IMR-90 (cell line): Measurements from ENCODE around the gene TJP3. TPM values are rescaled to one million over a fixed set of nuclear protein-coding genes. Genes with fewer than 3 reads are reported as not detected.

ENCODE experiments used
- ATAC-seq: fragments of 200-7000 bp; cut with Tn5 transposase; 2 replicates; pipeline ENCODE4 v1.9.1; 2020; ENCODE audit warnings: low read depth, mild to moderate bottlenecking, moderate library complexity
- BruUV-seq: library from RNA; stranded (reverse); fragments of 400-500 nt; replicated peaks from 2 replicates; lab custom pipeline; 2021; lab: Mats Ljungman, UMichigan
- CTCF ChIA-PET: fragments of 300-600 bp; formaldehyde crosslinking; extraction: SDS; loops from one replicate; lab custom pipeline; 2021; ENCODE audit warnings: antibody characterized with exemption; lab: Yijun Ruan, JAX
- POLR2A ChIA-PET: fragments of 300-600 bp; sonication (Branson Sonifier 250); formaldehyde crosslinking; loops from one replicate; lab custom pipeline; 2022; ENCODE audit warnings: antibody characterized with exemption; ENCODE audit not compliant: unreplicated experiment; lab: Charles Lee
- DNase-seq: peaks from one replicate; pipeline ENCODE4 v3.0.0; 2013
- H2AFZ ChIP-seq: replicated peaks from 2 replicates; pipeline ENCODE3; 2013; ENCODE audit warnings: low read length, mild to moderate bottlenecking; ENCODE audit not compliant: poor library complexity
- H2AK5ac ChIP-seq: 2 replicates; pipeline ENCODE4 v1.6.1; 2013; ENCODE audit warnings: low read depth, low read length, inconsistent platforms
- H2AK9ac ChIP-seq: replicated peaks from 2 replicates; pipeline ENCODE3; 2013; ENCODE audit warnings: mild to moderate bottlenecking, low read depth, low read length, moderate library complexity; ENCODE audit not compliant: poor library complexity
- H2BK120ac ChIP-seq: 2 replicates; pipeline ENCODE4 v1.6.1; 2013; ENCODE audit warnings: low read depth, low read length, inconsistent platforms
- H2BK15ac ChIP-seq: 3 replicates; pipeline ENCODE4 v1.6.1; 2013; ENCODE audit warnings: low read depth, low read length, inconsistent platforms
- H2BK20ac ChIP-seq: 2 replicates; pipeline ENCODE4 v1.6.1; 2013; ENCODE audit warnings: low read depth, mild to moderate bottlenecking, inconsistent platforms, low read length, moderate library complexity
- H2BK5ac ChIP-seq: 2 replicates; pipeline ENCODE4 v1.6.1; 2013; ENCODE audit warnings: mild to moderate bottlenecking, low read depth, low read length, inconsistent platforms; ENCODE audit not compliant: poor library complexity, severe bottlenecking
- H3K14ac ChIP-seq: replicated peaks from 2 replicates; pipeline ENCODE4 v1.6.1; 2013; ENCODE audit warnings: low read depth, low read length, inconsistent platforms
- H3K18ac ChIP-seq: 2 replicates; pipeline ENCODE4 v1.6.1; 2013; ENCODE audit warnings: low read depth, low read length, control low read depth
- H3K23ac ChIP-seq: 2 replicates; pipeline ENCODE4 v1.6.1; 2013; ENCODE audit warnings: low read depth, low read length, inconsistent platforms
- H3K27ac ChIP-seq: 2 replicates; pipeline ENCODE4 v1.5.1; 2013; ENCODE audit warnings: mild to moderate bottlenecking, control low read depth, low read length; ENCODE audit not compliant: insufficient read depth
- H3K27me3 ChIP-seq: 2 replicates; pipeline ENCODE4 v1.6.1; 2013; ENCODE audit warnings: low read length; ENCODE audit not compliant: control insufficient read depth, insufficient read depth
- H3K36me3 ChIP-seq: 2 replicates; pipeline ENCODE4 v1.6.1; 2013; ENCODE audit warnings: low read length, mixed read lengths; ENCODE audit not compliant: control insufficient read depth, insufficient read depth
- H3K4ac ChIP-seq: 2 replicates; pipeline ENCODE4 v1.6.1; 2013; ENCODE audit warnings: low read depth, low read length, inconsistent platforms
- H3K4me1 ChIP-seq: 2 replicates; pipeline ENCODE4 v1.6.1; 2013; ENCODE audit warnings: low read length, mixed read lengths; ENCODE audit not compliant: control insufficient read depth, insufficient read depth
- H3K4me2 ChIP-seq: 2 replicates; pipeline ENCODE4 v1.6.1; 2013; ENCODE audit warnings: low read depth, mild to moderate bottlenecking, control low read depth, low read length, moderate library complexity
- H3K4me3 ChIP-seq: 2 replicates; pipeline ENCODE4 v1.5.1; 2013; ENCODE audit warnings: low read depth, mild to moderate bottlenecking, control low read depth, low read length, moderate library complexity; ENCODE audit not compliant: insufficient read depth
- H3K56ac ChIP-seq: 2 replicates; pipeline ENCODE4 v1.6.1; 2013; ENCODE audit warnings: low read length, inconsistent platforms; ENCODE audit not compliant: insufficient read depth; ENCODE audit errors: extremely low read depth
- H3K79me1 ChIP-seq, 2 experiments: 2 replicates each; pipeline ENCODE4 v1.6.1; 2013; ENCODE audit warnings: low read length in 2 of 2, inconsistent platforms in 1 of 2, low read depth in 1 of 2
- H3K9ac ChIP-seq: 2 replicates; pipeline ENCODE4 v1.6.1; 2013; ENCODE audit warnings: low read depth, low read length, control low read depth
- H3K9me1 ChIP-seq: 2 replicates; pipeline ENCODE4 v1.6.1; 2013; ENCODE audit warnings: low read length, inconsistent platforms; ENCODE audit not compliant: insufficient read depth
- H3K9me3 ChIP-seq: 2 replicates; pipeline ENCODE4 v1.6.1; 2013; ENCODE audit warnings: low read length; ENCODE audit not compliant: control insufficient read depth, insufficient read depth
- H4K20me1 ChIP-seq: 2 replicates; pipeline ENCODE4 v1.6.1; 2013; ENCODE audit warnings: low read length, inconsistent platforms; ENCODE audit not compliant: insufficient read depth
- H4K5ac ChIP-seq: 2 replicates; pipeline ENCODE4 v1.6.1; 2013; ENCODE audit warnings: mild to moderate bottlenecking, low read depth, low read length, control low read depth
- H4K8ac ChIP-seq, 2 experiments: 2 replicates each; pipeline ENCODE4 v1.6.1; 2013; ENCODE audit warnings: low read depth in 2 of 2, low read length in 2 of 2, control low read depth in 1 of 2, inconsistent platforms in 1 of 2
- H4K91ac ChIP-seq: 2 replicates; pipeline ENCODE4 v1.6.1; 2013; ENCODE audit warnings: low read depth, low read length, inconsistent platforms; ENCODE audit not compliant: insufficient read depth
- BHLHE40 ChIP-seq: fragments of 150-350 bp; IDR thresholded peaks from 2 replicates; pipeline ENCODE4 v1.6.1; 2016; ENCODE audit warnings: mild to moderate bottlenecking, low read depth, low read length
- CEBPB ChIP-seq: IDR thresholded peaks from 2 replicates; pipeline ENCODE4 v1.6.1; 2012; ENCODE audit warnings: low read depth, low read length, improper control_type of control experiment
- CHD1 ChIP-seq: IDR thresholded peaks from 2 replicates; pipeline ENCODE4 v1.6.1; 2012; ENCODE audit warnings: low read depth, low read length, improper control_type of control experiment
- CTCF ChIP-seq: conservative IDR thresholded peaks from 2 replicates; pipeline ENCODE4 v1.5.1; 2012; ENCODE audit warnings: mild to moderate bottlenecking, low read depth, low read length, improper control_type of control experiment
- ELK1 ChIP-seq: fragments of 150-350 bp; IDR thresholded peaks from 2 replicates; pipeline ENCODE4 v1.6.1; 2016; ENCODE audit warnings: low read depth, mild to moderate bottlenecking, low read length, moderate library complexity, borderline replicate concordance
- FOS ChIP-seq: fragments of 150-350 bp; IDR thresholded peaks from 2 replicates; pipeline ENCODE4 v1.6.1; 2016; ENCODE audit warnings: low read depth, low read length
- MAFK ChIP-seq: IDR thresholded peaks from 2 replicates; pipeline ENCODE4 v1.6.1; 2012; ENCODE audit warnings: low read depth, low read length, improper control_type of control experiment
- MAZ ChIP-seq: IDR thresholded peaks from 2 replicates; pipeline ENCODE4 v1.6.1; 2012; ENCODE audit warnings: low read depth, mild to moderate bottlenecking, low read length, improper control_type of control experiment, moderate library complexity, borderline replicate concordance
- MXI1 ChIP-seq: IDR thresholded peaks from 2 replicates; pipeline ENCODE4 v1.6.1; 2012; ENCODE audit warnings: low read depth, mild to moderate bottlenecking, low read length, moderate library complexity, borderline replicate concordance
- NFE2L2 ChIP-seq: fragments of 150-350 bp; IDR thresholded peaks from 2 replicates; pipeline ENCODE4 v1.6.1; 2016; ENCODE audit warnings: low read depth, mild to moderate bottlenecking, low read length
- POLR2A ChIP-seq: IDR thresholded peaks from 2 replicates; pipeline ENCODE4 v1.6.1; 2012; ENCODE audit warnings: mild to moderate bottlenecking, low read depth, low read length
- RAD21 ChIP-seq: IDR thresholded peaks from 2 replicates; pipeline ENCODE4 v1.6.1; 2012; ENCODE audit warnings: low read length, improper control_type of control experiment
- RCOR1 ChIP-seq: IDR thresholded peaks from 2 replicates; pipeline ENCODE4 v1.6.1; 2012; ENCODE audit warnings: mild to moderate bottlenecking, low read length, improper control_type of control experiment; ENCODE audit not compliant: insufficient replicate concordance
- RFX5 ChIP-seq: IDR thresholded peaks from 2 replicates; pipeline ENCODE4 v1.8.0; 2012; ENCODE audit warnings: low read depth, mild to moderate bottlenecking, low read length, moderate library complexity
- SMC3 ChIP-seq: fragments of 150-350 bp; IDR thresholded peaks from 2 replicates; pipeline ENCODE4 v1.6.1; 2016; ENCODE audit warnings: low read depth, mild to moderate bottlenecking, antibody characterized with exemption, low read length, moderate library complexity
- WGBS, 2 experiments: methylation state at CpG; one replicate each; pipeline versions ENCODE4 v1.1.5 to v1.1.7; 2013; ENCODE audit warnings: missing lambda C conversion rate in 2 of 2; ENCODE audit not compliant: insufficient read length in 1 of 2; ENCODE audit errors: extremely low coverage in 2 of 2; 5-methylcytosine and 5-hydroxymethylcytosine counted together
- dilution Hi-C: fragments of 300-500 bp; cut with HindIII; formaldehyde crosslinking; loops from one replicate; pipeline ENCODE4 v1.14.3; 2018; ENCODE audit warnings: low sequenced_read_pairs; ENCODE audit not compliant: unreplicated experiment
- in situ Hi-C: fragments of 300-500 bp; cut with MboI; formaldehyde crosslinking; loops from 3 replicates; pipeline ENCODE4 v1.14.3; 2019; ENCODE audit warnings: low sequenced_read_pairs, inconsistent platforms, mixed read lengths
- intact Hi-C: fragments of 100-400 bp; cut with micrococcal nuclease; formaldehyde crosslinking; loops from 2 replicates; pipeline ENCODE4 v1.10.0; 2022
- polyA plus RNA-seq, 3 experiments: library from polyadenylated mRNA; depleted of rRNA; stranded (reverse); fragments of >200 nt; gene quantifications; 2 replicates each; pipeline ENCODE4 v1.2.3, GENCODE V29; 2012; ENCODE audit warnings: low replicate concordance in 1 of 3
- total RNA-seq: library from RNA; depleted of rRNA; stranded (reverse); fragments of >200 nt; gene quantifications from 2 replicates; pipeline ENCODE4 v1.2.3, GENCODE V29; 2012
- TF ChIP-seq, protein P1 (sequence below): fragments of 150-350 bp; IDR thresholded peaks from 2 replicates; pipeline ENCODE4 v1.6.1; 2017; ENCODE audit warnings: mild to moderate bottlenecking, antibody characterized with exemption, low read length, low read depth

The TJP3 gene
- total and polyA plus RNA-seq, 2 of the 4 experiments (the other 2 are of a cell fraction): not detected

DNA sequence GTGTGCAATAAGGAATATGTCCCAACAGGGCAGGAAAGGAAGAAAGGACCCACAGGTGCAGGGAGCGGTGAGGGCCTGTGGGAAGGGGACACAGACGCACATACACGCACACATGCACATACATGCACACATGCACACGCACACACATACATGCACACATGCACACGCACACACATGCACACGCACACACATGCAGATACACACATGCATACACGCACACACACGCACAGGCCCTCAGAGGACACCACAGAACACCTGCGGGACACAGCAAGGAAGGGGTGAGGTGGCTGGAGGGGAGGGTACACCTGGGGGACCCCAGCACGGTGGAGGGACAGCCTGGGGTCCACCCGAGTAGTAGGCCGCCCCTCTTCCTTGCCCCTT is 20.8 kb upstream of the TJP3 start:
- H2AFZ ChIP-seq: no peak overlapping the region
- dilution Hi-C loops: no loop called here
- in situ Hi-C loops: no loop called here

More for the DNA sequence above, 20.8 kb upstream of the TJP3 start:
- CTCF ChIA-PET: no interaction called here
- Histone ChIP-seq H3K56ac (no peak overlapping the region), H3K4me2 (no peak overlapping the region), H4K91ac (no peak overlapping the region), H2BK120ac (no peak overlapping the region), H4K20me1 (peaks cover 70% of the 10 kb centered on the region), H3K4me1 (peaks cover 9% of the 10 kb centered on the region; the same call in 1 of the 2 replicates), H2AK5ac (no peak overlapping the region), H3K9me1 (peaks cover 8% of the 10 kb centered on the region), H3K4ac (no peak overlapping the region), H3K23ac (no peak overlapping the region), H4K5ac (no peak overlapping the region), H3K18ac (no peak overlapping the region), H2BK5ac (no peak overlapping the region), H3K79me1 (peaks cover 35 to 68% of the 10 kb centered on the region in 2 experiments), H2AK9ac (no peak overlapping the region), H2BK15ac (no peak overlapping the region), H4K8ac (no peak overlapping the region), H3K9me3 (peaks cover 6% of the 10 kb centered on the region), H3K36me3 (peaks cover 17% of the 10 kb centered on the region), H3K14ac (no peak overlapping the region), H3K27ac (no peak overlapping the region), H2BK20ac (no peak overlapping the region), H3K9ac (no peak overlapping the region), H3K4me3 (no peak overlapping the region), H3K27me3 (no peaks in the 10 kb centered on the region)
- intact Hi-C loops: no loop called here
- BruUV-seq: no TSS peak
- POLR2A ChIA-PET: no interaction called here
- DNase-seq: no peak
- TF ChIP-seq RFX5 (no peak), MAFK (no peak), CHD1 (no peak), MXI1 (no peak), RCOR1 (no peak), ELK1 (no peak), CTCF (no peak), NFE2L2 (no peak), RAD21 (no peak), CEBPB (no peak), BHLHE40 (no peak), MAZ (no peak), SMC3 (no peak), FOS (no peak), POLR2A (no peak)
- TF ChIP-seq, protein P1, sequence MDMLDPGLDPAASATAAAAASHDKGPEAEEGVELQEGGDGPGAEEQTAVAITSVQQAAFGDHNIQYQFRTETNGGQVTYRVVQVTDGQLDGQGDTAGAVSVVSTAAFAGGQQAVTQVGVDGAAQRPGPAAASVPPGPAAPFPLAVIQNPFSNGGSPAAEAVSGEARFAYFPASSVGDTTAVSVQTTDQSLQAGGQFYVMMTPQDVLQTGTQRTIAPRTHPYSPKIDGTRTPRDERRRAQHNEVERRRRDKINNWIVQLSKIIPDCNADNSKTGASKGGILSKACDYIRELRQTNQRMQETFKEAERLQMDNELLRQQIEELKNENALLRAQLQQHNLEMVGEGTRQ: no peak
- ATAC-seq: no peak
- WGBS, 2 experiments: no CpG with 5 or more reads among the region's 12 CpGs
